ELR (cell line): ENCODE measurements around the gene OR10V1.

Experiments used
- DNase-seq: peaks from one replicate; pipeline ENCODE4 v3.0.0-alpha.2; 2015; ENCODE audit warnings: low read depth

OR10V1 gene, protein sequence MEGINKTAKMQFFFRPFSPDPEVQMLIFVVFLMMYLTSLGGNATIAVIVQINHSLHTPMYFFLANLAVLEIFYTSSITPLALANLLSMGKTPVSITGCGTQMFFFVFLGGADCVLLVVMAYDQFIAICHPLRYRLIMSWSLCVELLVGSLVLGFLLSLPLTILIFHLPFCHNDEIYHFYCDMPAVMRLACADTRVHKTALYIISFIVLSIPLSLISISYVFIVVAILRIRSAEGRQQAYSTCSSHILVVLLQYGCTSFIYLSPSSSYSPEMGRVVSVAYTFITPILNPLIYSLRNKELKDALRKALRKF

DNA sequence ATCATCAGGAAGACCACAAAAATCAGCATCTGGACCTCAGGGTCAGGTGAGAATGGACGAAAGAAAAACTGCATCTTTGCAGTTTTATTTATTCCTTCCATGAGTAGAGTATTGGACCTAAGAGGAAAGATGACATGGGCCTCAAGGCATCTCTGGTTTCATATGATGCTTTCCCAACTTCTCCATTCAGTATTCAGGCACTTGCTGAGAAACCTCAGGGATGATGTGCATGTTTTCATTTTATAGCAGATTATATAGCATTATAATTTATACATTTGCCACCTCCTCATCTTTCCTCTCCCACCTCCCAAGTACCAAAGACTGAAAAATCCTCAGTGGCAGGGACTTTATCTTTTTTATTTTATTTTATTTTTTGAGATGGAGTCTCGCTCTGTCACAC, at the start of gene OR10V1:
Gene OR10V1, minus strand, starts transcription at position 101 of the 400 bp plus-strand sequence. Its CDS starts 0 bp downstream, at position 101.
- DNase-seq = no peak

DNA sequence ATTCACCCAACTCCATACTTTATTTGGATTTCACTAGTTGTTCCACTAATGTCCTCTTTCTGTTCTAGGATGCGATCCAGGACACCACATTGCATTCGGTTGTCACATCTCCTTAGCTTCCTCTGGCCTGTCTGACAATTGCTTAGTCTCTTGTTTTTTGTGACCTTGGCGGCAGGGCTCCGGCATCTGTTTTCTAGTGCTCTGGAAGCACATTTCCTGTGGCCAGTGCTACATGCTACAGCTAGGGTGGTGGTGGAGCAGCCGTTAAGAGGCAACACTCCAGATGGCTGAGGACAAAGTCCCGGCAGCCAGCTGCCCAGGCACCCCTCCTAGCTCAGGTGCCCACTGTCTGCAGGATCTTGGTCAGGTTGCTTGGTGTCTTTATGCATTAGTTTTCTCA, 48.3 kb upstream of the OR10V1 start:
- no peak for DNase-seq

DNA sequence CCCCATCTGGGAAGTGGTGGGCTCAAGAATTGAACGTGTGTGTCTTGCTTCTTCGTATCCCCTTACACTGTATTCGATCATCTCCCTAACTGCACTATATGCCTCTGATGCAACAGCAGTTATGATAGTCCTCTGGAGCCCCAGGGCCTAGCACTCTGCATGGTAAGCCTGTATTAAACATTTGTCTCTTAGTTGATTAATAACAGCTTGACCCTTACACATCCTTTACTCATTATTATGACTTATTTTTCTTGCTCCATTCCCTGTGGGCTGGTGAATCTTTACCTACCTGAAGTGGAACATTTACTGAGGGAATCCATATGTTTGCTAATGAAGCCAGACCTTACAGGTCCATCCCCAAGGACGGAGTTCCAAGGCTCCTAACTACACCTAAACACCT, 47.1 kb upstream of the OR10V1 start:
- DNase-seq = no peak

DNA sequence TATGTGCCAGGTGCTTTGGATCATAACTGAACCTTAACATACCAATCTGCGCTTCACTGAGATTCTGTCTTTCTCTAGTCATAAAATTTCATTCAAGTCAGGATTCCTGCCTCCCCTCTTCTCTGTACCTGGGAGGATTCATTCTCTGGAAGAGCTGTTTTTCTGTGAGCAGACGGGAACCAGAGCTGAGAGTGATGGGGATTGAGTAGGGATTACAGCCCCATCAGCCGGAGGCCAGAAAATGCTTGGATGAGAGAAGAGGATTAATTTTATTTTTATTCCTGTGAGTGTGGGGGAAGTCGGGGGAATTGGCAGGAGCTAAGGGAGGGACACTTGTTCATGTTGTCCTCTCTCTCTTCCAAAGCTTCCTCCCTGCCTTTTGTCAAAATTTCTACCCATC, 46.3 kb upstream of the OR10V1 start:
- no peak for DNase-seq

DNA sequence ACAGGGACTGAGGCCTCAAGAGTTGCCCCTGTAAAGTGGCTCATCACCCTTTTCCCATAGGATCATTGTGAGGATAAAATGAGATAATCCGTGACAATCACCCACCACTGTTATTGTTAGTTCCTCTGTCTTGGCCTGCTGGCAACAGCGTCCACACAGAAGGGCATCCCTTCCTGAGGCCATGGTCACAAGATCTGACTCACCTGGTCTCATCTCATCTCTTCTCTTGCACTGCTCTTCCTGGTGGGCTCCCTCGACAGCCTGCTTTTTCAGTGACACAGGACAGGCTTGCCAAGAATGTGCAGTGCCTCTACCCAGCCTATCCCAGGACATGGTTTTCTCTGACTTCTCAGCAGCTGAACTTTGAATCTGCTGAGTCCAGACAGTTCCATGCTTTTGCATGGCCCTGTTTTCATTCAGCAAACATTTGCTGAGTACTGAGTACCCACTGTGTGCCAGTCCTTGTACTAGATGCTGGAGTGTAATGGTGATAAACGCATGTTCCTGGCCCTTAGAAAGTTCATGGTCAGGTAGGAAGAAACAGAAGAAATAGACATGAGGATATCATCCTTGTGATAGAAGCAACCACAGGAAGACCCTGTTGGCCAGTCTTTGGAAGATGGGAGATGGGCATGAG, 44.9 kb upstream of the OR10V1 start:
- DNase-seq = no peak

DNA sequence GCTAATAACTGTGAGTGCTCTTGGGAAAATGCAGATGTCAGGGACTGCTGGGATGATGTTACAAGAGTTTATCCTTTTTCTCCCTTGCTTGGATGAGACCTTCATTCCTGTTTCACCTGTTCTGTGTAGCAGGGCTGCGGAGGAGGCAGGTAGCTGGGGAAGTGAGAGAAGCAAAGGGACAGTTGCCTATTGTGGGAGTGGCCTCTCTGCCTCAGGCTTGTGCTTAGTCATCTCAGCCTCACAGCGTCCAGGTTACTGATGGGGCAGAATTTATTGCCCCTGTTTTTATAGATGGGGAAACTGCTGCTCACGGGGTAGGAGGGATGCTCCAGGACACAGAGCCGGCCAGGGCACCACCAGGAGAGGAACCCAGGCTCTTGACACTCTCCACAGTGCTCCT, 43.2 kb upstream of the OR10V1 start:
- peak; percentile 71 for DNase-seq

DNA sequence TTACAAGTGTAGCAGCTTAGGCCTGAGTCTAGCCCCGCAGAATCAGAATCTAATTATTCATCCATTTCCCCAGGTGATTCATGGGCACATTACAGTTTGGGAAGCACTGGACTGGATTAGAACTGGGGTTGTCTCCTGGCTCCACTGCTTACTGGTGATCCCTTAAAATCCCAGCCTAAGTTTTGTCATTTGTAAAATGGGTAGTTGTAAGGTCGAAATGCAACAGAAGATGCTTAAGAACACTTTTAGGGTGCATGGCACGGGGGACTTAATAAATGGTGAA, 42.9 kb upstream of the OR10V1 start:
- peak; percentile 69 for DNase-seq

DNA sequence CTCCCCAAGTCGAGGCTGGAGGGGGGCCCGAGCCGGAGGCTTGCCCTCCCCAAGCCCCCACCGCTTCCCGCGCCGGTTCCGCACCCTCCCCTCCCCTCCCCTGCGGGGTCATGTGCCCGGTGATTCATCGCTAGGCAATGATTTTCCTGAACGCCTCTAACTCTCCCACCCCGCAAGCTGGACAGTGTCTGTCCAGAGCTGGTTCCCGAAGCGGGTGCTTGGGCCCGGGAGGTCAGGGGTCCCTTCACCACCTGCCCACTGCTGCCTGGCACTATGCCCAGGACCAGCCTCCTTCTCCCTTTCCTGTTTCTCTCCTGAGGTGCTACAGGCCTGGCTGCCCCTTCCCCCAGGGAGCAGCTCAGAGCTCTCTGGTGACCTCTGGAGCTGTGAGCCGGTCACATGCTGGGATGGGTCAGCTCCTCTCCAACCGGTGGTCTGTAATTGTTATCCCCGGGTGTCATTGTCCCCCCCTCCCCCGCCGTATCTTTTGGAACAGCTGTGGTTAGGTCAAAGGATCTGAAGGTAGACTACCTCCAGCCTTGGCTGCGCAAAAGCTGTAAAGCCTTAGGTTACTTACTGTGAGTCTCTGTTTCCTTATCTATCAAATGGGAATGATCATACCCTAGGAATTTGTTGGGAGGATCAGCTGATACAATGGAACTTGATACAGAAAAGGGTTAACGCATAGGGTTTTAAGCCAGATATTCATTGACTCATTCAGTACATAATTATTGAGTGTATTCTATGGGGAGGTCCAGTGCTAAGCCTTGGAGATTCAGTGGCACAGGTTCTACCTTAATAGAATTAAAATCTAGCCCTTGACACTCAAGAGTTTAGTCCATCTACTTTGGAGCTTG, 42.3 kb upstream of the OR10V1 start:
- peak; percentile 88 for DNase-seq

DNA sequence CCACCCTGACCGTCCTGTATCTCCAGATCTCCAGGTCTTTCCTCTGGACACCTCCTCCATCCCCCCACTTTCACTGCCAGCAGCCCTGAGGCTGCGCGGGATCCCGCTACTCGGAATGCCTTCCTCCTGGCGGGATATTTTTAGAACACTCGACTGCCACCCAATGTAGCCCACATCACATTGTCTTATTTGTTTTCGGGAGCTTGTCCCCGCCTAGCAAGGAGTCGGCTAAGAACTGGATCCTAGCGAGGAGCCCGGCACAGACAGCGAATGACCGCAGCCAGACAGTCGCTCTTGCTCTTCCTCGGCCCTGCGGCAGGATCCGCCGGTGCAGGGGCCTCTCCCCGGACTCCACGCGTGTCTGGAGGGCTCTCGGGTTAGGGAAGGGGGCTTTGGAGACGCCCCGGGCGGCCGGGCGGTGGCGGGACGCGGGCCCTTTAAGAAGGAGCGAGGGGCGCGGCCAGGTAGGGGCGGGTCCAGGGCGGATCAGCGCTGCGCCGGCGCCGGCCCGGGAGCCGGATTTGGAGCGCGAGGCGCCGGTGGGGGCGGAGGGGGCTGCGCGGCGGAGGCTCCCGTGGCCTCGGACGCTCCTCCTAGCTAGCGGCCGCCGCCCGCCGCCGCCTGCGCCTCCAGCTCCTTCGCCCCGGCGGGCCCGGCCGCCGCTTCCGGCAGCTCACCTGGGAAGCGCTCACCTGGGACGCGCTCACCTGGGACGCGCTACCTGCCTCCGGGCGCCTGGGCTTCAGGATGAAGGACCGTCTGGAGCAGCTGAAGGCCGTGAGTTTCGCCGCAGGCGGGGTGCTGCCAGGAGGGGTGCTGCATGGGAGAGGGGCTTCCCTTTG, 41.4 kb upstream of the OR10V1 start, which contains the start of gene STX3:
Gene STX3, plus strand, starts transcription at position 518 of the 842 bp plus-strand sequence. Its CDS starts 230 bp downstream, at position 748.
- peak; percentile 80 for DNase-seq

DNA sequence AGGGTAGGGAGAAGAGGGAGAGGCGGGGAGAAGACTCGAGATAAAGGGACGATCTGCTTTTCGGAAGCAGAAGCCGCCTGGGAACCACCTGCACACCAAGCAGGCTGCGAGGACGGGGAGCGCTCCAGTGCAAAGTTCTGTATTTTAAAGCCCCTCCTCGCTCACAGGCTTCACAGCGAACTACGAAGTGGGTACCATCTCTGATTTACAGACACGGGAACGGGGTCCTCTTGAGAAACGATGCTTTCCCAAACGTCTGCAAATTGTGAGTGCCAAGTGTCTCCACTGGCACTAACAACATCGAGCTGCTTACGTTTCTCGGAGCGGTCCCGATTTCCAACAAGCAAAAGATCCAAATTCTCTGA, 40.8 kb upstream of the OR10V1 start:
- peak; percentile 39 for DNase-seq

DNA sequence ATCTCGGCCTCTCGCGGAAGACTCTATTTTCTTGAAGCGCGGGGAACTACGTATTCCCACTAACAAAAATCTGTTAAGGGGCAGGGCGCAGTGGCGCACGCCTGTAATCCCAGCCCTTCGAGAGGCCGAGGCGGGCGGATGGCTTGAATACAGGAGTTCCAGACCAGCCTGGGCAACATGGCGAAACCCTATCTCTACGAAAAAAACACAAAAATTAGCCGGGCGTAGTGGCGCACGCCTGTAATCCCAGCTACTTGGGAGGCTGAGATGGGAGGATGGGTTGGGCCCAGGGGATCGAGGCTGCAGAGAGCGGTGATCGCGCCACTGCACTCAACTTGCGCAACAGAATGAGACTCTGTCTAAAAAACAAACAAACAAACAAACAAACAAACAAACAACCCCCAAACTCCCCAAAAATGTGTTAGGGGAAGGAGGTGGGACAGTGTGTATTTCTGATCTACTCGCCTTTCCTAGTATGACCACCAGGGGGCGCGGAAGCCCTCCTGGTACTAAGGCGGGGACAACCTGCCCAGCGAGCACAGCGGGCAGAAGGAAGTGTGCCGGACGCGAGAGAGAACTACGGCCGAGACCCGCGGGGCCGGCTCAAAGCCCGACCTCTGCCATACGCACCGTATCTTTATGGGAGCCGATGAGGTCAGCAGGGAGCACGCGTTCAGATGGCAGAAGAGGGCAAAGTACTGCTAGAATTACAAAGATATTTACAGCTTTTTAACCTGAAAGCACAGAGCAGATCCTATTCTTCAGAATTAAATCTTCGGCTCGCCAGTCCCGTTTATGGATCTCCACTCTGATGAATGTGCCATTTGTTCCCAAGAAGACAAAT, 40.2 kb upstream of the OR10V1 start:
- DNase-seq = peak; percentile 86

DNA sequence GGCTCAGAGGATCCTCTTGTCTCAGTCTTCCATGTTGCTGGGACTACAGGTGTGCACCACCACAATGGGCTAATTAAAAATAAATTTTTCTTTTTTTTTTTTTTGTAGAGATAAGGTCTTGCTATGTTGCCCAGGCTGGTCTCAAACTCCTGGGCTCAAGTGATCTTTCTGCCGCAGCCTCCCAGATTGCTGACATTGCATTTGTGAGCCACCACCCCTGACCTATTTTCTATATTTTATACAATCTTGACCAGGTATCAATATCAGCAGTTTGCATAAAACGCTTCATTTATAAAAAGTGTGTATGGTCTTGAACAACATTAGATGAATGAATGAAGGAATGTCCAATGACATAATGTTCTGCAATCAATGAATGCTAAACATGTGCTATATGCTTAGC, 32.5 kb upstream of the OR10V1 start:
- DNase-seq = no peak

DNA sequence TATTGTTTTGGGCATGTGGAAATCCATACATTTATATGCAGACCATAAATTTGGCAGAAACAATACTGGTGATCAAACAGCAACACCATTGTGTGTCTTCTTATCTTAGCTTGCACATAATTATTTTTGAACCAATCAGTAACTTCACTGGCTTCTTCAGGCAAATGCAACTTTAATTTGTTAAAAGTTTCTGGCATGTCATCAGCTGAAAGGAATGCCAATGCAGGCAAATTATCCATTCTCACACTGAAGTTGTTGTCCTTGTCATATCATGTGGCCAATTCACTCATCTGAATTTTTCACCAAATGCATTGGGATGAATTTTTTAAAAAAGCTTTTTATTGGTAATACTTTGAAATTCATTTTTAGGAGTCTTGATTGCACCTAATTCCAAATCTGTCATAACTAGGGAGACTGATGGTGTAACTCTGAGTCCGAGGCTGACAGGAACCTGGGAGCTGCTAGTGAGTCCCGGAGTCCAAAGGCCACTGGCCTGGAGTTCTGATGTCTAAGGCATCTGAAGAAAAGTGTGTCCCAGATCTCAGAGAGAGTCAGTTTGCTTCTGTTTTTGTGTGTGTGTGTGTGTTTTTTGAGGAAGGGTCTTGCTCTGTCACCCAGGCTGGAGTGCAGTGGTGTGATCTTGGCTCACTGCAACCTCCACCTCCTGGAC, 17.4 kb upstream of the OR10V1 start:
- DNase-seq = no peak

DNA sequence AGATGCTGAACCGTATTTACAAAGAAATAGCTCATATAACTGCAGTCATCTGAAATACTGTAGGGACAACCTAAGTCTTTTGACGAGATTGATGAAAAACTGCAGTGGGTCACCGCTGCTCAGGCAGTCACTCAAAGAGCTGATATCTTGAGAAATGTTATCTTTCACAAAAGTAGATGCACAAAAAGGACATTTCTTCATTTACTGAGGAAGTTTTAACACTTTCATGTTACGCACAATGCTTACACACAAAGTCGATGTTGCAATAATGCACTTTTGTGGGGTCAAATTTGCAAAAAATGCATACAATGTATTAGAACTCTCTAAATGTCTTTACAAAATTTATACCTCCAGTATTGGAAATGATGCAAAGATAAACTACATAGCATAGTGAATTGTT, 16.2 kb upstream of the OR10V1 start:
- no peak for DNase-seq

DNA sequence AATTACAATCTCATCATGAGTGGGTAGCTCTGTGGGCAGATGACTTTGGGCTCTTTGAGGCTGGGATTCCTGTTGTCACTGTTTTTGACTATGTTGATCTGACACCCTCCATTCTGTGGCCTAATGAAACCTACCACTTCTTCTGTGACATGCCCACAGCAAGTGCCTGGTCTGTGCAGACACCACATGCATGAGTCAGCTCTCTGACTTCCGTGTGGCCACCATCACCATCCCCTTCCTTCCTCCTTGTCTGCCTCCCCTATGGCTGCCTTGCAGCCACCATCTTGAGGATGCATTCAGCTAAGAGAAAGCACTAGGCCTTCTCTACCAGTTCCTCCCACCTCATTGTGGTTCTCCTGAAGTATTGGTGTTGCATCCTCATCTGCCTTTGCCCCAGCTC, 15.3 kb upstream of the OR10V1 start:
- DNase-seq = peak; percentile 16

DNA sequence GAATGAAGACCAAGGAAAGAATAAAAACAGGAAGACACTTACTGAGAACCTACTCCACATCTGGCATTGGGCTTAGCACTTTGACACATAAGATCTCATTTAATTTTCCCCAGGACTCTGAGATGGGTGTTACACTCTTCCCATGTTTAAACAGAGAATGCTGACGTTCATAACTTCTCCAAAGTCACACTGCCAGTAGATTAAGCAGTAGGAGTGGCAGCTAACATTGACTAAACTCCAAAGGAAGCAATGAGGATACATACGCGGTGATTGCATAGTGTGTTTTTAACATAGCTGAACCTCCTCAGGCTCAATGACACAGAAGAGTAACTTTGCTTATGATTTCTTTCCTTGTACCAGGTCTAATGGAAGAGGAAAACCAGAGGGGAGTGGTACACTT, 14.5 kb upstream of the OR10V1 start:
- DNase-seq = no peak

DNA sequence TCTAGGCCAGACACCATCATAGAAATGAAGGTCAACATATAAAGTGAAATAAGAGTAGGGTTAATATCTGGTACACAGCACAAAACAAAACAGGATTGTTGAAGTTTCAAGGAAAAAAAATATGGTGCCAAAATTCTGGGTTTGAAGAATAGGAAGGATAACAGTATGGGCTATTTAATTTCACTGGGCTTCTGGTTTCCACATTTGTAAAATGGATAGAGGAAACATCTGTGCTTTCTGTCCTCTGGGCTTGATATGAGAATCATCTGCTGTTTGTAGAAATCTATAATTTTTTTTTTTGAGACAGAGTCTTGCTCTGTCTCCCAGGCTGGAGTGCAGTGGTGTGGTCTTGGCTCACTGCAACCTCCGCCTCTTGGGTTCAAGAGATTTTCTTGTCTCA, 13.8 kb upstream of the OR10V1 start:
- no peak for DNase-seq

DNA sequence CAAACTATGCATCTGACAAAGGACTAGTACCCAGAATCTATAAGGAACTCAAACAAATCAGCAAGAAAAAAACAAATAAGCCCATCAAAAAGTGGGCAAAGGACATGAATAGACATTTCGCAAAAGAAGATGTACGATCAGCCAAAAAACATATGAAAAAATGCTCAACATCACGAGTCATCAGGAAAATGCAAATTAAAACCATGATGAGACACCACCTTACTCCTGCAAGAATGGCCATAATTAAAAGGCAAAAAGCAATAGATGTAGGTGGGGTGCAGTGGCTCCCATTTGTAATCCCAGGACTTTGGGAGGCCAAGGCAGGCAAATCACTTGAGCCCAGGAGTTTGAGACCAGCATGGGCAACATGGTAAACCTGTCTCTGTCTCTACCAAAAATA, 10.4 kb upstream of the OR10V1 start:
- DNase-seq = no peak

DNA sequence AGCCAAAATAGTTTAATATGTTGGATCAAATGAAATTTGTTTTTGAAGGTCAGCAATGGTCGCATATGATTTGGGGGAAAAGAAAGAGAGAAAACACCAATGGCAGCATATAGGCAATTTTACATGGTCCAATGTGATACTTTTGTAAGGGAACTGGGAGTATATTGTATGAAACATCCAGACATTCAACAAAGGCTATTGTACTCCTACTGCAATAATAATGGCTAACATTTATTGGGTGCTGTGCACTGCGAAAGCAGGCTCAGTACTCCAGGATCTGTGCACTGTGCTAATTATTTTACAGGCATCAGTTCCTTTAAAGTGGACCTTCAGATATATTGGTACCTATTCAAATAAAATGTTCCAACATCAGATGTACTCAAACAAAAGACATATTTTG, 5.9 kb upstream of the OR10V1 start:
- no peak for DNase-seq

DNA sequence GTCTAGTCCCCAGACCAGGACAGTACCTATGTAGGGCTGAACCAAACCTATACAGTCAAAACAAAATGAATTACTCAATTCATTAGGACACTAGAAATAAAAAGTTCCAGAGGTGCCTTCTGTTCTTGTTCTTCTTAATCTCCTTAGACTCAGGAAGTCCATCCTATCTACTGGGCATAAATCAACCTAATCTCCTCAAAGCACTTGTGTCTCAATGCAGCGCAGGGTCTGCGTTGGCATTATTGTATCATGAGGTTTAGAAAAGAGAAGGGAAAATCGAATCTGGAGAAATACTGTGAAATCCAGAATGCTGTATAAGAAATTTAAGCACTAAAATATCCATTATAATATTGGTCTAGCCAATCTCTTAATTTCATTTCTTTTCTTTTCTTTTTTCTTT, 2.4 kb upstream of the OR10V1 start:
- no peak for DNase-seq
